ENCODE results near the gene ARHGAP26.

ARHGAP26 gene

DNA sequence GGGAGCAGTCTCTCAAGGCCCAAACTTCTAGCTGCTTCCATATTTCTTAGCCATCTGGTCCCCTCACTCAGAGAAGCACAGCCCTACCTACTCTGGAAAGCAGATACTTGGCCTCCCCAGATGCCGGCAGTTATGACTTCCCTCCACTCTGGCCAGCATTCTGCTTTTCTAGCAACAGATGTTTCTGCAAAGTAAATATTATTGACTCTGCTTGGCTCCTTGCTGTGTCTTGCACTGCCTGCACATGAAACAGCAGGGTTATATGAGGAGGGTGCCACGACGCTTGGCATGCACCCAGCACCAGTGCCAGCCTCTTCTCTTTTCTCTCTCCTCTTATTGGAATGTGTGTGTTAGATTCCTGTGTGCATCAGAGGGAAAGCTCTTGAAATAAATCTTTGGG, 99.7 kb downstream of the ARHGAP26 start:
- in situ Hi-C loops (cut with MboI; ENCODE audit: low sequenced_read_pairs) = loop anchor here (5.0 kb wide), 1 partner anchor 118 kb away; no protein-coding TSS in a partner anchor

DNA sequence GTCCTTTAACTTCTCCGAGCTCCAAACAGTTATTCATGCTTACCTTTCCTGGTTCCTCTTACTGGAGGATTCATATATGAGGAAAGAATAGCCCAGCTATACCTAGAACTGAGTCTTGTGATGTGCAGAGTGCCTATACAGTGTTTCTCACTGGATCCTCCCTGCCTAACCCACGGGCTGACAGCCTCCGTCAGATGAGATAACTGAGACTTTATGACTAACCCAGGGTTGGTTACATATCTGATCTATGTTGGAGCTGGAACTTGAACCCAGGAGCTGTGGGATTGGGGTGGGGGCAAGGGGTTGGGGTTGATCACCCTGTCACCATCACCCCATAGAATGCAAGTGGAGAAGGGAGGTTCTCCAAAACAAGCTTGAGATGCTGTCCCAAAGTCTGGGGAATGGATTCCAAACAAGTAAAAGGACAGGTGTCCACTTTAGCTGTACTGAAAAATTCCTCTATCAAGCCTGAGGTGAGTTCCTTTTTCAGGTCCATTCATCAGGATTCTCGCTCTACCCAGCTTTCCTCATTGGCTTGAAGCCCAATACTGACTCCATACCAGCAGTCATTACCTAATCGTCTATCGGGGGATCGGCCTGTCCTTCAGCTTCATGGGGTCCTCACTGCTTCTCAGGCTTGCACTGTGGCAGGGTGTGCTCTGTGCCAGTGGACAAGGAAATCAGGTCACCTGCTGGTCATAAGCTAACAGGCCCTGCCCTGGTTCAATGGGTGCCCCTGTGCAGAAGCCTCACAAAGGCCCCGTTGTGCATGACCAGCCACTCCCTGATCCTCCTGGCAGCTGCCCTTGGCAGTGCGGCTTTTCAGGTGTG, 100.6 kb downstream of the ARHGAP26 start:
- in situ Hi-C loops (cut with MboI; ENCODE audit: low sequenced_read_pairs) = loop anchor here (5.0 kb wide), 1 partner anchor 118 kb away; no protein-coding TSS in a partner anchor

DNA sequence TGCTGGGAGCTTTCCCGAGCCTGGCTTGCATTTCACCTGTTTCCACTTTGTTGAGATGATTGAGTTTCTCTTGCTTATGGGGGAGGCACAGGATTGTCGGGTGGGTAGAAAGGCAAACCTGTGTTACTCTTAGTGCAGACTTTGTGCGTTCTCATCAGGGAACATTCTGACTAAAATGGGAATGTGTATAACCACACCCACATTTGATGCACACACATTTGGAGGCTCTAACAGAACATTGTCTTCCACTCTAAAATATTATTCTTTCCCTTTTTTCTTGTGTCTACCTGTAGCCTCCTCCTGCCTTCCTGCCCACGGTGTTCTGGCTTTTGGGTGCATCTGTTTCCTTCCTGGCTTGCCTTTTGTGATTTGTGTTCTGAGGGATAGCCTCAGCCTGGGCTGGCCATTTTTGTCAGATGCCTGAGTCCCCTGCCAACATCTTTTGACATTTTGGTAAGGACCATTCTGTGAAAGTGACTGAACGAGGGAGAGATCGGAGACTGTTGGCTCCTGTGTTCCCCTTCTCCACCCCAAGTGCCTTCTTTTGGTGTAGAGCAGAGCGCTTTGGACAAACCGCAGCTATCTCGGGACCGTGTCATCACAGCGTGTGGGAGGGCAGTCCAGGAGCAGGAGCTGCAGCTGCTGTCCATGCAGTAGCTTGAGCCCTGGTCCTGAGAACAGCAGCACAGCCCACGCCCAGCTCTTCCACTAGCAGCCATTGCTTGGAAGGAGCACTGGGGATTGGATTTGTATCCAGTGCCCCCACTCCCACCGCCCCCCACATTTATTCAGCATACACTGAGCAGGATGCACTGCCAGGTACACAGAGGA, 101.4 kb downstream of the ARHGAP26 start:
- in situ Hi-C loops (cut with MboI; ENCODE audit: low sequenced_read_pairs) = loop anchor here (5.0 kb wide), 1 partner anchor 119 kb away; no protein-coding TSS in a partner anchor

DNA sequence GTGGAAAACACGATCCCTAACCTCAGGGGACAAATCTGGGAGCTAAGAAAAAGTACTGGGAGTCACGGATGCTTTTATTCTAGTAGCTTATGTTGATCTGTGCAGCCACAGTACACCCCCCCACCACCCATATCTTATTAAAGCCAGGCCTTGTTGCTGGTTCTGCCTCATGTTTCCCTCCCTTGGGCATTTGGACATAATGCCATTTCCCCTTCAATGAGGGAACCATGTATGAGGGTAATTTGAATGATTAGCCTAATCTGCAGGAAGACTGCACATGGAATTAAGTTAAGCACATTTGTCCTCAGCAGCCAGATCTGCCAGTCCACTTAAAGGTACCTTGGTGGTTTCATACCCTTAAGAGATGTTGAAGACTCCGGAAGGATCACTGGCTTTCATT, 102.0 kb downstream of the ARHGAP26 start:
- in situ Hi-C loops (cut with MboI; ENCODE audit: low sequenced_read_pairs) = loop anchor here (5.0 kb wide), 1 partner anchor 120 kb away; no protein-coding TSS in a partner anchor

DNA sequence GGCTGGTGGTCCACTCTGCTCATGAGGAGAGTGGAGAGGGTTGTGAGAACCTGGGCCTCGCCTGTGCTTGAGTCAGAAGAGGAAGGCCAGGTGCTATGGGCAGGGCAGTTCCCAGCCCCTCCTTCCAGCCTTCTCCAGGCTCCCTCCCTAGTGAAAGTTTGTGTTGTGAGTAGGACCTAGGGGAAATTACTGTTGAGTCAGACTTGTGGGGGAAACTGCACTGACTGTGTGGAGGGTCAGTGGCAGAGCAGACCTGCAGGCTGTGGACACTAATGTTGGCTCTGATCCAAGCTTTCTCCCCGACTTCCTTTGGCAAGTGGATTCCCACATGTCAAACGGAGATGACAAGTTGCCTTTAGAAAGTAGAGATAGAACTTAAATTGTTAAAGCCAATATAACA, 102.6 kb downstream of the ARHGAP26 start:
- in situ Hi-C loops (cut with MboI; ENCODE audit: low sequenced_read_pairs) = loop anchor here (5.0 kb wide), 1 partner anchor 120 kb away; no protein-coding TSS in a partner anchor

DNA sequence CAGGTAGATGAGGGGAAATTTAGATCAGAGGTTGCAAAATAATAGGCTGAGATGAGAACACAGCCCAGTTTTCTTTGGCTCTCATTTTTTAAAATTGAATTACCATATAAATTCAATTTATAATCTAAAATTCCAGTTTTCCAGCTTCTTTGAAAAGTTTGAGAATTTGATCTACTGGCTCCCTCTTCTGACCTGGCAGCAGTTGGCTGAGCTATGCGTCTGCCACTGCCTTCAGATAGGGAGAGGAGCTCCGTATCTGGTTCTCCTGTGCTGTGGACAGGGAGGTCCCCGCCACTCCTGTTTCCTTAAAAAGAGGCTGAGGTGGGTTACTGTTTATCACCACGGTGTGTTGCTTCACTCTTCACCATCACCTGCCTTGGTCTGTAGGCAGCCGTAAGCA, 103.7 kb downstream of the ARHGAP26 start:
- in situ Hi-C loops (cut with MboI; ENCODE audit: low sequenced_read_pairs) = loop anchor here (5.0 kb wide), 1 partner anchor 122 kb away; no protein-coding TSS in a partner anchor

DNA sequence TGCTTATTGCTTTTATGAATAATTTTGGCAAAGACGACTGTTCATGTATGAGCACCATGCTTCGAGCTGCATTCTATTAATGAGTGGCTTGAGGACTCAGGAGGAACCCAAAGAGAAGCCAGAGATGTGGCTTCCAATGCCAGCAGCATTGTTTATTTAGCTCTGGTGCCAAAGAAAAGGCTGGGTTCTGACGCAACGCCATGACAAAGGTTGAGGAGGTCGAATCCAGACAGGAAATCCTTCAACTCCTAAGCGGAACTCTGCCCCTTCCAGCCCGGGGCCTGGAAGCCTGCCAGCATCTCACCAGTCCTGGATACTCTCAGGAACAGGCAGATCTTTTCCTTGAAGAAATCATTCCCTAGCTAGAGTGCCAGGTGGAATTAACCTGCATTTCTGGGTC, 104.4 kb downstream of the ARHGAP26 start:
- in situ Hi-C loops (cut with MboI; ENCODE audit: low sequenced_read_pairs) = loop anchor here (5.0 kb wide), 1 partner anchor 122 kb away; no protein-coding TSS in a partner anchor

DNA sequence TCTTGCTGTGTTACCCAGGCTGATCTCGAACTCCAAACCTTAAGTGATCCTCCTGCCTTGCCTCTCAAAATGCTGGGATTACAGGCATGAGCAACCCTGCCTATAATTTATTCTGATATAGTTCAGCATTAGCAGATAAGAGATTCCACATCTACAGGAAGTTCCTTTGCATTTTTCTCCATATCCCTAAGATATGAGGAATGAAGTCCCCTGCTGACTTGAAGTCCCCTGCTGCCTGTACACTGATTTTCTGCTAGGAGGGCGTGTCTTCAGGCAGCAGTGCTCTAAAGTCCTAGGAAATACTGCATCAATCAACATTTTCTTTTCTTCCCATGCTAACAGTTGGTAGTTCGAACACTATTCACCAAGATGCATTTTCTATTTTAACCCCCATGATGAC, 105.8 kb downstream of the ARHGAP26 start:
- in situ Hi-C loops (cut with MboI; ENCODE audit: low sequenced_read_pairs) = loop anchor here (25.0 kb wide), 1 partner anchor 264 kb away; no protein-coding TSS in a partner anchor

DNA sequence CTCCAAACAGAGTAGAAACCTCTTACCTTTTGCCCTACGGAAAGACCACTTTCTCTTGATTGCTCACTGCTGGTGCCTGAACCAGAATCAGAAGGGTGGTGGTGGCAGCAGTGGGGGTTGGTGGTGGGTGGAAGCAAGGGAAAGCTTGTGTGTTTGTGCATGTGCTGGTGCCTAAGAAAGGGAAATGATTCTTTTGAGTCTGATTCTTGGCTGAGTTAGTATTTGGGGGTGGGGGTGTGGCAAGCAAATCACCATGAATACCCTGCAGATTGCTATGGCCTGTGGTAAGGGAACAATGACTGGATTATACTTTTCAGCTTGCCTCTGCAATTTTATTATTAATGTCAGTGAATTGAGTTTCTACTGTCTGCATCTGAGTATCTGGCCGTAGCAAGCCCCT, 106.6 kb downstream of the ARHGAP26 start:
- in situ Hi-C loops (cut with MboI; ENCODE audit: low sequenced_read_pairs) = loop anchor here (25.0 kb wide), 1 partner anchor 265 kb away; no protein-coding TSS in a partner anchor

DNA sequence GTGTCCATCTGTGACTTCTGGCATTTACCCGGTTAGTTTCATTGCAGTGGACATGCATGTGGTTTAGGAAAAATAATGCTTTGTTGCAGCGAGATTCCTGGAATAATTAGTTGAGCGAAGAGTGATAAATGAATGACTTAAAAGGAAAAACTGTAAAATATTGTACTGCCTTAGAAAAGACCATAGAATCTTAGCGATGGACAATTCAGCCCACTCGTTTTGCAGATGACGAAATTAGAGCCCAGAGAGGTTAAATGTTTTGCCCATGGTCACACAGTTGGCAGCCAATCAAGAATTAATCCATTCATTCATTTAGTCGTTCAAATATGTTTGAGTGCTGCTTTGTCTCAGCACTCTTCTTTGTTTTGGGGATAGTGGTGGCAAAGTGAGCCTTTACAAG, 107.9 kb downstream of the ARHGAP26 start:
- in situ Hi-C loops (cut with MboI; ENCODE audit: low sequenced_read_pairs) = loop anchor here (25.0 kb wide), 1 partner anchor 266 kb away; no protein-coding TSS in a partner anchor

DNA sequence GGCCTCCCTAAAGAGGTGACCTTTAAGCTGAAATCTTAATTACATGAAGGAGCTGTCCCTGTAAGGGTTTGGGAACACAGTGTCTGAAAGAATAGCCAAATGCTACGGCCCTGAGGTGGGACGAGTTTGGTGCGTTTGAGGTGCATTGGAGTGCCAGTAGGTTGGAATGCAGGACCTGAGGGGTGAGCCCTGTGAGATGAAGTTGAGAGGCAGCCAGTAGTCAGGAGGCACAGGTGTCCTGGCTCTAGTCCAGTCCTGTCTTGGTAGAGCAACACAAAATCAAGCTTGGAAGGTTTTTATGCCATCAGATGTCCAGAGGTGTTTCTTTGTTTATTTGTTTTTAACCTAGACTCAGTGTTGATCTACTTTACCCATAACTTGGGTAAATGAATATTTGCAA, 108.5 kb downstream of the ARHGAP26 start:
- in situ Hi-C loops (cut with MboI; ENCODE audit: low sequenced_read_pairs) = loop anchor here (25.0 kb wide), 1 partner anchor 266 kb away; no protein-coding TSS in a partner anchor

DNA sequence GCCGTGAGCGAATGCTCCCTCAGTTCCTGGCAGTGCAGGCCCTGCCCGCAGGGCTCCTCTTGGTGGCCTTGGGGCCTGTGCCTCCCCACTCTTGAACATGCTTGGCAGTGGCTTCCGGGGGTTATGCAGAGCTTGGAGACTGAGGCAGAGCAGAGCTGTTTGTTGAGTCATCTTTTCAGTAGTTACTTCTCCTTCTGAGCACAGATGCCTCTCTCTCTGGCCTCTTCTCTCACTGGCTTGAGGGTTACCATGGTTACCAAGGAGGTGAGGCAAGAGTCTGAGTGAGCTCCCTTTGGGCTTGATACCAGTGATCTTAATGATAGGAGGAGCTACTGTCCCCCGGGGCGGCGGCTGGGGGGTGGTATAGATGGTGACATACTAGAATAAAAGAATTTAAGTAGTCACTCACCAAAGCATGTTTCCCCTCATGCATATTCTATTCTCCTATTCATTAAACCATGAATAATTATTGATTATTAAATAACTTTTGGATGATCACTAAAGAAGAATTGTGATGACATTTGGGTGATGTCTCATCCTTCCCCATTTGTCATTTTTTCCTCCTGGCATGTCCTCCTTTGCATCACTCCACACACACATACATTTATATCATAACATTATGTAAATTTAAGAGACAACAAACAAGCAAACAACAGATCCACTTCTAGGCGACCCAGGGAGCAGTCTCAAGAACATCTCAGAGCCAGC, 111.1 kb downstream of the ARHGAP26 start:
- in situ Hi-C loops (cut with MboI; ENCODE audit: low sequenced_read_pairs) = loop anchor here (25.0 kb wide), 1 partner anchor 269 kb away; no protein-coding TSS in a partner anchor

DNA sequence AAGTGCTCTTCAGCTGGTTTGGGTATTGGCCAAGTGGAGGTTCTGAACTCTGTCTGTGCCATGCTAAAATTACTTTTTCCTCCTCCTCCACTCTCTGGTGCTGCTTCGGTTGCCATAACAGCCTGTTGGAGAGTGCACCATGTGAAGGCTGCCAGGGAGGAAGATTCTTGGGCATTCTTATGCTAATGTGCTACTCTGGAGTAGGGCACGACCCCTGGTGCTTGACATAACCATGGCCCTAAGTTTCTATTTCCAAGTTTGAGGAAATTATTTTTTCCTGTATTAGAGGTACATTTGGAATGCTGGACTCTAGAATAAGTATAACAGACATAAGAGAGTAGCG, 111.6 kb downstream of the ARHGAP26 start:
- in situ Hi-C loops (cut with MboI; ENCODE audit: low sequenced_read_pairs) = loop anchor here (25.0 kb wide), 1 partner anchor 269 kb away; no protein-coding TSS in a partner anchor

DNA sequence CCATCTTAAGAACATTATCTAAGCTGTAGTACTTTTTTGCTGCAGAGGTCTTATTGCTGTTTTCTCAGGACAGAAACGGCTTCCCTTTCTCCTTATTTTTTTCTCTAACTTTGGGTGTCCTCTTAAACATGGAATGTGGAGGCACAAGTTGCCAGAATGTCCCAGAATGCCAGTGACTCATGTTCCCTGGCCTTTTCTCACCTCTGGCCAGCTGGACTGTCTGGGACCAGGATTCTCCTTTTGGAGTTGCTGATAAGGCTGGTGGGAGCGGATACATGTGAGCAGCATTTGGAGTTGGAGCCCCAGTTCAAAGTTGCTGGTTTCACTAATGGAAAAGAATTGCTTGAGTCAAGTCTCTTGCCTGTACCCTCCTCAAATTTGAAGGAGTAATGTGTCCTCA, 112.8 kb downstream of the ARHGAP26 start:
- in situ Hi-C loops (cut with MboI; ENCODE audit: low sequenced_read_pairs) = loop anchor here (25.0 kb wide), 1 partner anchor 271 kb away; no protein-coding TSS in a partner anchor

DNA sequence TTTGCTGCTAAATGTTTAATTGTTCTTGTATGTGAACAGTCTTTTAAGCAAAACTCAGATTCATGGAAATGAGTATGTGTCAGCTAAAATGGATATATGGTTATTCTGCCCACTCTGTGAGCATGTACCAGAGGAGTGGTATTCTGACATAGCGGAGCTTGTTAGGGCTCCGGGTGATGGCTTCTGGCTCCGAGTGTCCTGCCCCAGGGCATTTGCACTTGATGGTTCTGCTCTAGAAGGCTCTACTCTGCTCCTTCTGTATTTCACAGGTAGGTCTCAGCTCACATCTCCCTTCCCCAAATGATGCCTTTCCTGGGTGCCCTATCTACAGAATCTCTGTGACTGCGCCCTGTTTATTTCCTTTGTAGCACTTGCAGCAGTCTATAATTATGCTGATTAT, 113.3 kb downstream of the ARHGAP26 start:
- in situ Hi-C loops (cut with MboI; ENCODE audit: low sequenced_read_pairs) = loop anchor here (25.0 kb wide), 1 partner anchor 271 kb away; no protein-coding TSS in a partner anchor

DNA sequence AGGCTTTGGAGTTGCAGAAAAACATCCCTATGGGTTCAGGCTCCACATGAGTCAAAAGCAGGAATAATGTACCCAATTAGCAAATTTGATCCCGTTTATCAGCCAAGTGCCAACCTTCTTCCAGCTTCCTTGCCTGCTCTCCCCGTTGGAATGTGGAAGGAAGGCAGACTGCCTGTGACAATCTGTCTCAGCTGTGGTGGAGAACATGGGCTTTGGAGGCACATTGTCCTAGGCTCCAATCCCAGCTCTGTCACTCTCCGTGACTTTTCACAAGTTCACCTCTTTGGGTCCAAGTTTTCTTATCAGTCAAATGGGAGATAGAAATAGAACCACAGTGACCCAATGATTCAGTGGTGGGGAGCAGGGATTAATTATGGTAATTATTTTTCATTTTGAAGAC, 113.9 kb downstream of the ARHGAP26 start:
- in situ Hi-C loops (cut with MboI; ENCODE audit: low sequenced_read_pairs) = loop anchor here (25.0 kb wide), 1 partner anchor 272 kb away; no protein-coding TSS in a partner anchor

DNA sequence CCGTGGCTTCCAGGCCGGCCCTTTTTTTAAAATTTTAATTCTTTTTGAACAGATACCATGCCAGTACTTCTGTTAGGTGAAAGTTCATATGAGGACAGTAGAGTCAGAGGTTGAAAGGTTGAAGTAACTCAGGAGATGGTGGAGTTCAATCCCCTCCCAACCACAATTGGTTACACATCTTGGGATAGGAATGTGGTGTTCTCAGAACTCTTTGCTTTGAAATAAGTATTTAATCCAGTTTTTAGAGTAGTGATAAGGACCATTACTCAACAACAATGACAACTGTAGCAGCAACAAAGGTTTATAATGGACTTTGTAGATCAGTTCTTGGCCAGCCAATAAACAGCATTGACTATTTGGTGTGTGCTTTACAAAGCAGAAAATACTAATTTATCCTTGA, 116.0 kb downstream of the ARHGAP26 start:
- in situ Hi-C loops (cut with MboI; ENCODE audit: low sequenced_read_pairs) = loop anchor here (25.0 kb wide), 1 partner anchor 274 kb away; no protein-coding TSS in a partner anchor

DNA sequence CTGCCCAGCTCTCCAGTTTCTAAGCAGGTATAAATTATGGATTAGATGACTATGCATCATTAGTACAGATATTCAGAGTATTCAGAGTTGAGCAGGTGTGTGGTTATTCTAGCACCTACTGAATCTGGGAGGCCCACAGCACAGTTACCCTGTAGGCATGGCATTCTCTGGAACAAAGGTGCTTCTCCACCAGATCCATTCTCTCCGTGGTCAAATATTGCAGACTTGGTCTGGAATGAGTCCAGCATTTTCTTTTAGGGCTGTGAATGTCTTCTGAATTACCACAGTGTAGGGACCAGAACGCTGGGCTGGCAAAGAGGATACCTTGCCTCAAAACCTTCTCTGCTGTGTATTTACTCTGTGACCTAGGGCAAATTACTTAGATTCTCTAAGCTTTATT, 116.8 kb downstream of the ARHGAP26 start:
- in situ Hi-C loops (cut with MboI; ENCODE audit: low sequenced_read_pairs) = loop anchor here (25.0 kb wide), 1 partner anchor 275 kb away; no protein-coding TSS in a partner anchor

DNA sequence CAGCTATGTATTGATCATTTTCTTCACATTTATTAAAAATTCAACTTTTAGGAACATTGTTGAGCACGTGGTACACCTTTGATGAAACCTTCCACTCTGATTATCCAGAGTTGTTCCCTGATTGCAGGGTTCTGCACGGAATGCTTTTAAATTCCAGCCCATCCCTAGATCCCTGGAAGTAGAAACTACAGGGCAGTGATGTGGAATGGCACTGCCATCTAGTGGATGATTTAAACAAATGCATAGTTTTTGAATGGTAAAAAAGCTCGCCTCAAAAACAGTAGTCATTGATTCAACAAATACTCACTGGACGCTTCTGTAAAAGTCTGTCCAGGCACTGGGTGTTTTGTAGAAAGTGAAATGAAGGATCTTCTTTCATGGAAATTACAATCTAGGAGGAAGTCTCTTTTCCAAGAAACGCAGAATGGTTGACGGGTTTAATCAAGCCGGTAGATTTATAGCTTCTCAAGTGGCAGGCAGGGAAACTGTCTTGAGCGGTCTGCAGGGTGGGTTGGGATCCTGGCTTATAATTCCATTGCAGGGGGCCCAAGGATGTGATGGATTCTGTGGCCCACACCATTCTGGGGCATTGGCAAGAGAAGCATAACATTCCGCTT, 118.4 kb downstream of the ARHGAP26 start:
- in situ Hi-C loops (cut with MboI; ENCODE audit: low sequenced_read_pairs) = loop anchor here (25.0 kb wide), 1 partner anchor 276 kb away; no protein-coding TSS in a partner anchor

DNA sequence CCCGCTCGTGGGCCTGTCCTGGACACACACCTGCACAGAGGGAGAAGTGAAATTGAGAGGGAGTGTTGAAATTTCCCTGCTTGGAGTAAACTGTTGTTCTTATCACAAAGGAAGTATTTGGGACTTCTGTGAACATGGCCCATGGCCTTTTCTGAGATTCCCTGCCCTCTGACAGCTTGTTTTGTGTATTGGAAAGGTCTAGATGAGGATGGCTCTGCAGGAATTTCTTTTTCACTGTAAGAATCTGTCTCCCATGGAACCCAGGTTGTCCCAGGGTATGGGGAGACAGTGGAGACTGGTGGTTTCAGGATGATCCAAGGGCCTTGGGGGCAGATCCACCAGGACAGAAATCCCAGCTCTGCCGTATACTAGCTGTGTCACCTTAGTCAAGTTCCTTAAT, 121.8 kb downstream of the ARHGAP26 start:
- in situ Hi-C loops (cut with MboI; ENCODE audit: low sequenced_read_pairs) = loop anchor here (25.0 kb wide), 1 partner anchor 280 kb away; no protein-coding TSS in a partner anchor
